Thymus (tissue), 11 donors: ENCODE data around the gene SSRP1. TPM values are rescaled to one million over a fixed set of nuclear protein-coding genes. Genes with fewer than 3 reads are reported as not detected.

Experiments
- DNase-seq, 9 donors: peaks; one replicate each; pipeline ENCODE4 v3.0.0-alpha.2; 2013; ENCODE audit warnings: low spot score in 9 of 9, low read depth in 6 of 9, missing footprints in 1 of 9
- H3K27ac ChIP-seq, 2 donors: one replicate each; pipeline ENCODE4 v1.5.1; 2013; ENCODE audit warnings: control low read depth in 1 of 2, low read depth in 1 of 2, low read length in 1 of 2, mild to moderate bottlenecking in 1 of 2, moderate library complexity in 1 of 2
- H3K27me3 ChIP-seq, 2 donors: one replicate each; pipeline ENCODE4 v1.5.1; 2013; ENCODE audit warnings: low read length in 1 of 2; ENCODE audit not compliant: control insufficient read depth in 2 of 2, insufficient read depth in 1 of 2
- H3K36me3 ChIP-seq, 2 donors: one replicate each; pipeline ENCODE4 v1.5.1; 2013; ENCODE audit warnings: low read length in 1 of 2, mild to moderate bottlenecking in 1 of 2, moderate library complexity in 1 of 2; ENCODE audit not compliant: control insufficient read depth in 2 of 2, insufficient read depth in 2 of 2
- H3K4me1 ChIP-seq, 2 donors: one replicate each; pipeline ENCODE4 v1.5.1; 2013; ENCODE audit warnings: low read length in 2 of 2; ENCODE audit not compliant: control insufficient read depth in 2 of 2, insufficient read depth in 2 of 2
- H3K4me3 ChIP-seq, 2 donors: one replicate each; pipeline ENCODE4 v1.5.1; 2013; ENCODE audit warnings: low read length in 2 of 2, control low read depth in 1 of 2, mild to moderate bottlenecking in 1 of 2
- H3K9me3 ChIP-seq, 2 donors: one replicate each; pipeline ENCODE4 v1.5.1; 2013; ENCODE audit warnings: low read length in 1 of 2, mild to moderate bottlenecking in 1 of 2; ENCODE audit not compliant: control insufficient read depth in 2 of 2, insufficient read depth in 1 of 2
- WGBS: extraction: QIAGEN DNeasy Blood & Tissue Kit; methylation state at CpG from one replicate; pipeline ENCODE4 v1.1.7; 2013; 5-methylcytosine and 5-hydroxymethylcytosine counted together
- polyA plus RNA-seq: library from polyadenylated mRNA; stranded (reverse); fragments of 200-250 nt; gene quantifications from one replicate; pipeline ENCODE4 v1.2.3, GENCODE V29; 2013
- total RNA-seq: library from RNA; stranded (reverse); fragments of 120-200 nt; gene quantifications from one replicate; pipeline ENCODE4 v1.2.4, GENCODE V29; 2013
- donor health status: healthy.

Gene SSRP1
- total and polyA plus RNA-seq, 2 donors = 48.8 to 110 TPM

- Histone ChIP-seq H3K9me3 (no peaks in the 10 kb centered on the region), H3K36me3 (no peaks in the 10 kb centered on the region), H3K27ac (no peak overlapping the region), H3K4me1 (no peaks in the 10 kb centered on the region), H3K27me3 (peaks cover 0 to 3% of the 10 kb centered on the region in 2 donors), H3K4me3 (no peak overlapping the region)
- DNase-seq = no peak
- 27% methylated on average over 9 of the region's 9 CpGs for WGBS
These were observed 20.6 kb upstream of the SSRP1 start for GRCh38 chr11:57356268-57356667.

- no peak overlapping the region for H3K27ac ChIP-seq
- 45% methylated on average over 6 of the region's 6 CpGs for WGBS
- H3K4me1 ChIP-seq = no peaks in the 10 kb centered on the region
- H3K36me3 ChIP-seq = no peaks in the 10 kb centered on the region
- no peaks in the 10 kb centered on the region for H3K9me3 ChIP-seq
- H3K27me3 ChIP-seq = peaks cover 0 to 3% of the 10 kb centered on the region in 2 donors
- no peak for DNase-seq
- no peak overlapping the region for H3K4me3 ChIP-seq
These were observed 19.0 kb upstream of the SSRP1 start for GRCh38 chr11:57354699-57355098.

- no peak overlapping the region for H3K4me3 ChIP-seq
- H3K27me3 ChIP-seq = peaks cover 0 to 6% of the 10 kb centered on the region in 2 donors
- no peaks in the 10 kb centered on the region for H3K4me1 ChIP-seq
- no peaks in the 10 kb centered on the region for H3K36me3 ChIP-seq
- no peaks in the 10 kb centered on the region for H3K9me3 ChIP-seq
- DNase-seq = no peak
- WGBS = 88% methylated on average over 4 of the region's 4 CpGs
- no peak overlapping the region for H3K27ac ChIP-seq
These were observed 18.2 kb upstream of the SSRP1 start for GRCh38 chr11:57353852-57354251.

- no peaks in the 10 kb centered on the region for H3K4me1 ChIP-seq
- DNase-seq = no peak
- no peaks in the 10 kb centered on the region for H3K36me3 ChIP-seq
- H3K27ac ChIP-seq = no peak overlapping the region
- H3K27me3 ChIP-seq = peaks cover 0 to 6% of the 10 kb centered on the region in 2 donors
- no peak overlapping the region for H3K4me3 ChIP-seq
- H3K9me3 ChIP-seq = no peaks in the 10 kb centered on the region
- 90% methylated on average over 4 of the region's 4 CpGs for WGBS
These were observed 17.8 kb upstream of the SSRP1 start for GRCh38 chr11:57353446-57353845.

GRCh38 chr11:57353036-57353435, 17.3 kb upstream of the SSRP1 start:
- Histone ChIP-seq H3K4me1 (no peaks in the 10 kb centered on the region), H3K4me3 (no peak overlapping the region), H3K9me3 (no peaks in the 10 kb centered on the region), H3K27me3 (peaks cover 4 to 8% of the 10 kb centered on the region in 2 donors), H3K27ac (no peak overlapping the region), H3K36me3 (no peaks in the 10 kb centered on the region)
- WGBS = 79% methylated on average over 5 of the region's 5 CpGs
- no peak for DNase-seq

GRCh38 chr11:57349491-57350274, 14.0 kb upstream of the SSRP1 start:
- Histone ChIP-seq H3K27ac (no peak overlapping the region), H3K4me3 (no peak overlapping the region), H3K4me1 (no peaks in the 10 kb centered on the region), H3K36me3 (no peaks in the 10 kb centered on the region), H3K9me3 (no peaks in the 10 kb centered on the region), H3K27me3 (peaks cover 4 to 5% of the 10 kb centered on the region in 2 donors)
- WGBS = 44% methylated on average over 31 of the region's 31 CpGs
- peak in 6 of 9 donors; percentile 19 to 50 (median 35) for DNase-seq

- DNase-seq = no peak
- Histone ChIP-seq H3K27me3 (peaks cover 4 to 5% of the 10 kb centered on the region in 2 donors), H3K27ac (no peak overlapping the region), H3K4me1 (no peaks in the 10 kb centered on the region), H3K9me3 (no peaks in the 10 kb centered on the region), H3K4me3 (no peak overlapping the region), H3K36me3 (no peaks in the 10 kb centered on the region)
- WGBS = 95% methylated on average over 14 of the region's 14 CpGs
These were observed 13.1 kb upstream of the SSRP1 start for GRCh38 chr11:57348636-57349313.

- no peaks in the 10 kb centered on the region for H3K4me1 ChIP-seq
- peaks cover 4 to 5% of the 10 kb centered on the region in 2 donors for H3K27me3 ChIP-seq
- no peak overlapping the region for H3K4me3 ChIP-seq
- no peaks in the 10 kb centered on the region for H3K36me3 ChIP-seq
- 94% methylated on average over 7 of the region's 7 CpGs for WGBS
- H3K27ac ChIP-seq = no peak overlapping the region
- H3K9me3 ChIP-seq = no peaks in the 10 kb centered on the region
- no peak for DNase-seq
These were observed 12.4 kb upstream of the SSRP1 start for GRCh38 chr11:57348052-57348451.

GRCh38 chr11:57347336-57347735, 11.6 kb upstream of the SSRP1 start:
- H3K4me1 ChIP-seq = no peaks in the 10 kb centered on the region
- no peak overlapping the region for H3K27ac ChIP-seq
- no peaks in the 10 kb centered on the region for H3K9me3 ChIP-seq
- peaks cover 4 to 5% of the 10 kb centered on the region in 2 donors for H3K27me3 ChIP-seq
- 97% methylated on average over 9 of the region's 9 CpGs for WGBS
- no peak overlapping the region for H3K4me3 ChIP-seq
- H3K36me3 ChIP-seq = no peaks in the 10 kb centered on the region
- no peak for DNase-seq
